Measurements from ENCODE around the gene GCFC2. TPM values are rescaled to one million over a fixed set of nuclear protein-coding genes. Genes with fewer than 3 reads are reported as not detected.

GCFC2 gene
- total RNA-seq, 1 experiment from 2014 or later = 24.5 TPM

DNA sequence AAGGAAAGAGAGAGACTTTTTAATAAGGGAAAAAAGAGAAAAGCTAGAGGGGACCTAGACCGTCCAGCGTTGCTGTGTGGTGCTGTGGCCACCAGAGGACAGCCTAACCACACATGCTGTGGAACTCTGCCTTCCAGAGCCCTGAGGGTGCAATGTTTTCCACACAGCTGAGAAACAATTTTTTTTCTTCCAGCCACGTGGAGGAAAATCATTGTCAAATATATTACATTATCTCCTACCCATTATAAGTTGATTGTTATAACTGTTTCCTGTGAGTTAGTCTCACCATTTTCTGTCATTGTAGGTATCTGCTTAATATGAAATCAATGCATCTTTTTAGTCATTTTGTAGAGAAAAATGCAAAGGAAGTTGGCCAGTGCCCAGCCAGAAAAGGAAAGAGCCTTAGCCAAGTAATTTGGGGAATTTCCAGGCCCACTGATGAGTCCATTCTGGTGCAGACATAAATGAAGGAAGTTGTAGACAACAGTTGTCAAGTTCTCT is 70.0 kb downstream of the GCFC2 start:
- no peak overlapping the region for H3K27ac ChIP-seq (ENCODE audit: low read length)
- no peaks in the 10 kb centered on the region for H3K36me3 ChIP-seq (ENCODE audit: low read depth, low read length)
- peak overlapping the region; percentile 54 for H2AFZ ChIP-seq (ENCODE audit: low read length)
- no peaks in the 10 kb centered on the region; the same call in 1 of the 2 replicates for H3K27me3 ChIP-seq (ENCODE audit: low read length)
- ChIA-PET CTCF (interaction anchor here (0.6 to 1.0 kb wide), 5 partner anchors 13 to 175 kb away, joined by 3 to 9 read pairs (median 4); no protein-coding TSS in a partner anchor), POLR2A (ENCODE audit: unreplicated experiment) (no interaction called here)
- no peak for TF ChIP-seq EZH2 (IDR thresholded peaks at IDR 0.05; ENCODE audit: low read length, unreplicated experiment)
- TF ChIP-seq, protein P1, sequence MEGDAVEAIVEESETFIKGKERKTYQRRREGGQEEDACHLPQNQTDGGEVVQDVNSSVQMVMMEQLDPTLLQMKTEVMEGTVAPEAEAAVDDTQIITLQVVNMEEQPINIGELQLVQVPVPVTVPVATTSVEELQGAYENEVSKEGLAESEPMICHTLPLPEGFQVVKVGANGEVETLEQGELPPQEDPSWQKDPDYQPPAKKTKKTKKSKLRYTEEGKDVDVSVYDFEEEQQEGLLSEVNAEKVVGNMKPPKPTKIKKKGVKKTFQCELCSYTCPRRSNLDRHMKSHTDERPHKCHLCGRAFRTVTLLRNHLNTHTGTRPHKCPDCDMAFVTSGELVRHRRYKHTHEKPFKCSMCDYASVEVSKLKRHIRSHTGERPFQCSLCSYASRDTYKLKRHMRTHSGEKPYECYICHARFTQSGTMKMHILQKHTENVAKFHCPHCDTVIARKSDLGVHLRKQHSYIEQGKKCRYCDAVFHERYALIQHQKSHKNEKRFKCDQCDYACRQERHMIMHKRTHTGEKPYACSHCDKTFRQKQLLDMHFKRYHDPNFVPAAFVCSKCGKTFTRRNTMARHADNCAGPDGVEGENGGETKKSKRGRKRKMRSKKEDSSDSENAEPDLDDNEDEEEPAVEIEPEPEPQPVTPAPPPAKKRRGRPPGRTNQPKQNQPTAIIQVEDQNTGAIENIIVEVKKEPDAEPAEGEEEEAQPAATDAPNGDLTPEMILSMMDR (conservative IDR thresholded peaks at IDR 0.05; ENCODE audit: low read depth, low read length) = peak; percentile 96
- no peaks in the 10 kb centered on the region for H3F3A ChIP-seq (ENCODE audit: low read length, unreplicated experiment)
- H3K9ac ChIP-seq (ENCODE audit: low read length) = no peak overlapping the region
- peaks cover 6% of the 10 kb centered on the region; the same call in 1 of the 2 replicates for H3K4me1 ChIP-seq (ENCODE audit: insufficient read depth, low read length)
- intact Hi-C loops (cut with micrococcal nuclease) = loop anchor here (1.0 kb wide), 2 partner anchors 37 to 76 kb away; no protein-coding TSS in a partner anchor
- DNase-seq (peak; percentile 79), ATAC-seq (peak; percentile 99)
- no peaks in the 10 kb centered on the region for H4K20me1 ChIP-seq (ENCODE audit: low read length)
- no peaks in the 10 kb centered on the region for H3K9me2 ChIP-seq (replicated peaks; ENCODE audit: low read length)
- no peaks in the 10 kb centered on the region for H3K79me2 ChIP-seq (ENCODE audit: low read length)
- H3K4me2 ChIP-seq (ENCODE audit: low read length) = peak overlapping the region; percentile 29
- H3K4me3 ChIP-seq (ENCODE audit: low read length) = no peak overlapping the region
- BruUV-seq (replicated peaks) = no TSS peak
- no peaks in the 10 kb centered on the region for H3K9me3 ChIP-seq (ENCODE audit: low read length)

- TF ChIP-seq, protein P1 (conservative IDR thresholded peaks at IDR 0.05; ENCODE audit: low read depth, low read length) = no peak
- TF ChIP-seq EZH2 (IDR thresholded peaks at IDR 0.05; ENCODE audit: low read length, unreplicated experiment) = no peak
- Histone ChIP-seq H3F3A (ENCODE audit: low read length, unreplicated experiment) (no peaks in the 10 kb centered on the region), H4K20me1 (ENCODE audit: low read length) (no peaks in the 10 kb centered on the region), H3K27me3 (ENCODE audit: low read length) (no peaks in the 10 kb centered on the region; the same call in 1 of the 2 replicates), H3K9me3 (ENCODE audit: low read length) (no peaks in the 10 kb centered on the region), H3K4me2 (ENCODE audit: low read length) (no peak overlapping the region), H3K79me2 (ENCODE audit: low read length) (no peaks in the 10 kb centered on the region), H3K36me3 (ENCODE audit: low read depth, low read length) (no peaks in the 10 kb centered on the region), H3K4me1 (ENCODE audit: insufficient read depth, low read length) (peaks cover 6% of the 10 kb centered on the region; the same call in 1 of the 2 replicates), H3K9ac (ENCODE audit: low read length) (no peak overlapping the region), H3K27ac (ENCODE audit: low read length) (no peak overlapping the region), H2AFZ (ENCODE audit: low read length) (no peak overlapping the region), H3K9me2 (replicated peaks; ENCODE audit: low read length) (no peaks in the 10 kb centered on the region), H3K4me3 (ENCODE audit: low read length) (no peak overlapping the region)
- no TSS peak for BruUV-seq (replicated peaks)
- CTCF ChIA-PET = interaction anchor here (0.6 kb wide), 1 partner anchor 162 kb away, joined by 3 read pairs; no protein-coding TSS in a partner anchor
- ATAC-seq (no peak), DNase-seq (no peak)
- POLR2A ChIA-PET (ENCODE audit: unreplicated experiment) = no interaction called here
- intact Hi-C loops (cut with micrococcal nuclease) = no loop called here
These were observed 73.1 kb downstream of the GCFC2 start for GRCh38 chr2:75637568-75637967.

DNA sequence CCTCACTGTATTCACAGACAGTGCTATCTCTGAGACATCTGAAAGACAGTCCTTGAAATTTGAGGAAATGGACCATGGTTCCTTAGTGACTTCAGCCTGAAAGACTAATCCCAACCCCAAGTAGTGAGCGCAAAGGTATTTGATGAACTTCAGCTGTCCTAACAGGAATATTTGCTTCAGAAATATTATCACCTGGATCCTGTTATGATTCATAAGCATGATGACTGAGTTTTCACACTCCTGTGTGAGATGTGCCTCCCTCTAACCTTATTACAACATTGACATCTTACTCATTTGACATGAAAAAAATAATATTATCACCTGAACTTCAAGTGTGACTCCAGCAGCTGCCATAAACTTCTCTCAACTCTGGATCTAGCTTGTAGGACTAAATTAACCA is 75.8 kb downstream of the GCFC2 start:
- H2AFZ ChIP-seq (ENCODE audit: low read length) = no peak overlapping the region
- ATAC-seq (no peak), DNase-seq (peak; percentile 8)
- no TSS peak for BruUV-seq (replicated peaks)
- H3K79me2 ChIP-seq (ENCODE audit: low read length) = no peaks in the 10 kb centered on the region
- H4K20me1 ChIP-seq (ENCODE audit: low read length) = no peaks in the 10 kb centered on the region
- no peaks in the 10 kb centered on the region for H3F3A ChIP-seq (ENCODE audit: low read length, unreplicated experiment)
- no peak for TF ChIP-seq EZH2 (IDR thresholded peaks at IDR 0.05; ENCODE audit: low read length, unreplicated experiment)
- TF ChIP-seq, protein P1 (conservative IDR thresholded peaks at IDR 0.05; ENCODE audit: low read depth, low read length) = no peak
- no peak for TF ChIP-seq EZH2phosphoT487 (IDR thresholded peaks at IDR 0.05; ENCODE audit: borderline replicate concordance, low read length)
- no peaks in the 10 kb centered on the region for H3K9me2 ChIP-seq (replicated peaks; ENCODE audit: low read length)
- no peak overlapping the region for H3K4me2 ChIP-seq (ENCODE audit: low read length)
- intact Hi-C loops (cut with micrococcal nuclease) = no loop called here
- no peaks in the 10 kb centered on the region for H3K9me3 ChIP-seq (ENCODE audit: low read length)
- H3K4me1 ChIP-seq (ENCODE audit: insufficient read depth, low read length) = no peaks in the 10 kb centered on the region
- H3K4me3 ChIP-seq (ENCODE audit: low read length) = no peak overlapping the region
- no peaks in the 10 kb centered on the region for H3K36me3 ChIP-seq (ENCODE audit: low read depth, low read length)
- ChIA-PET CTCF (no interaction called here), POLR2A (ENCODE audit: unreplicated experiment) (no interaction called here)
- H3K27me3 ChIP-seq (ENCODE audit: low read length) = no peaks in the 10 kb centered on the region; the same call in 1 of the 2 replicates
- no peak overlapping the region for H3K9ac ChIP-seq (ENCODE audit: low read length)
- no peak overlapping the region for H3K27ac ChIP-seq (ENCODE audit: low read length)
